Measurements from ENCODE around the gene OR4N5.

DNA sequence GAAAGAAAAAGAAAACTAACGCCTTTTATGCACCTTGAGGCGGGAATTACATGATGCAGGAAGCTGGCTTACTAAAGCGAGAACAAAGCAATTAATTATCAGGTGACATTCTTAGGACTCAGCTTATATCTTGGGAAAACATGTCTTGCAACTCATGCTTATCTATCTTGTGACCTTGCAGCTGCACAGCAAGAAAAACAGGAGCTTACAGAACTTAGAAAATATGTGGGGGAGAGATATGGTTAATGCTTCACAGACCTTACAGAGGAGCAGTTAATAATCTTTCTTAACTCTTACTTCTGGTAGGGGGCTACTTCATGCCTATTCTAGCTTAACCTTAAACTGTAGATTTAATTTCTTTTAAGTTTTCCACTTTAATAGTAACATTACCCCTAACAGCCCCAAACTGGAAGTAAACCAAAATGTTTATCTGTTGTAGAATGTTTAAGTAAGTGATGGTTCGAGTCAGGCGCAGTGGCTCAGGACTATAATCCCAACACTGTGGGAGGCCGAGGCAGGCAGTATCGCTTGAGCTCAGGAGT, 38.9 kb downstream of the OR4N5 start:
- TF ChIP-seq, protein P1, sequence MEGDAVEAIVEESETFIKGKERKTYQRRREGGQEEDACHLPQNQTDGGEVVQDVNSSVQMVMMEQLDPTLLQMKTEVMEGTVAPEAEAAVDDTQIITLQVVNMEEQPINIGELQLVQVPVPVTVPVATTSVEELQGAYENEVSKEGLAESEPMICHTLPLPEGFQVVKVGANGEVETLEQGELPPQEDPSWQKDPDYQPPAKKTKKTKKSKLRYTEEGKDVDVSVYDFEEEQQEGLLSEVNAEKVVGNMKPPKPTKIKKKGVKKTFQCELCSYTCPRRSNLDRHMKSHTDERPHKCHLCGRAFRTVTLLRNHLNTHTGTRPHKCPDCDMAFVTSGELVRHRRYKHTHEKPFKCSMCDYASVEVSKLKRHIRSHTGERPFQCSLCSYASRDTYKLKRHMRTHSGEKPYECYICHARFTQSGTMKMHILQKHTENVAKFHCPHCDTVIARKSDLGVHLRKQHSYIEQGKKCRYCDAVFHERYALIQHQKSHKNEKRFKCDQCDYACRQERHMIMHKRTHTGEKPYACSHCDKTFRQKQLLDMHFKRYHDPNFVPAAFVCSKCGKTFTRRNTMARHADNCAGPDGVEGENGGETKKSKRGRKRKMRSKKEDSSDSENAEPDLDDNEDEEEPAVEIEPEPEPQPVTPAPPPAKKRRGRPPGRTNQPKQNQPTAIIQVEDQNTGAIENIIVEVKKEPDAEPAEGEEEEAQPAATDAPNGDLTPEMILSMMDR (IDR thresholded peaks at IDR 0.05), result no peak
- no peak for TF ChIP-seq EP300 (IDR thresholded peaks at IDR 0.05)
- no peak for TF ChIP-seq POLR2A (IDR thresholded peaks at IDR 0.05)

All from tibial nerve (tissue), 4 donors.